HG03108 (cell line): ENCODE data around the gene GRIN2C.

Experiments used
- ATAC-seq: cut with Tn5 transposase; IDR thresholded peaks from one replicate; pipeline ENCODE4 v1.9.1; 2021; ENCODE audit warnings: moderate library complexity; ENCODE audit not compliant: unreplicated experiment

The GRIN2C gene

GRCh38 chr17:74803388-74803930, 56.2 kb downstream of the GRIN2C start:
- ATAC-seq, result no peak

GRCh38 chr17:74801896-74802295, 57.8 kb downstream of the GRIN2C start:
- no peak for ATAC-seq

- no peak for ATAC-seq
Observed at GRCh38 chr17:74800531-74800930, 59.2 kb downstream of the GRIN2C start.

GRCh38 chr17:74799097-74799496, 60.6 kb downstream of the GRIN2C start:
- no peak for ATAC-seq

GRCh38 chr17:74798239-74798707, 61.4 kb downstream of the GRIN2C start:
- ATAC-seq, result no peak

- ATAC-seq, result no peak
Observed at GRCh38 chr17:74797824-74798223, 61.9 kb downstream of the GRIN2C start.

GRCh38 chr17:74796866-74797265, 62.8 kb downstream of the GRIN2C start:
- no peak for ATAC-seq

- ATAC-seq, result no peak
Observed at GRCh38 chr17:74796211-74796610, 63.5 kb downstream of the GRIN2C start.

GRCh38 chr17:74795327-74796020, 64.2 kb downstream of the GRIN2C start:
- ATAC-seq, result no peak

GRCh38 chr17:74792586-74793105, 67.0 kb downstream of the GRIN2C start:
- no peak for ATAC-seq
